IPS DF 6.9 (cell line): ENCODE data around the gene PDZK1IP1.

Experiments
- DNase-seq: peaks from one replicate; pipeline ENCODE4 v3.0.0-alpha.2; 2013; ENCODE audit warnings: low read depth, low spot score
- H3K27ac ChIP-seq: one replicate; pipeline ENCODE4 v1.5.1; 2013; ENCODE audit warnings: low read length, control low read depth
- H3K27me3 ChIP-seq: 2 replicates; pipeline ENCODE4 v1.6.1; 2013; ENCODE audit warnings: mild to moderate bottlenecking, low read length; ENCODE audit not compliant: control insufficient read depth, insufficient read depth
- H3K36me3 ChIP-seq: 2 replicates; pipeline ENCODE4 v1.6.1; 2013; ENCODE audit warnings: low read length; ENCODE audit not compliant: control insufficient read depth, insufficient read depth
- H3K4me1 ChIP-seq: 2 replicates; pipeline ENCODE4 v1.6.1; 2013; ENCODE audit warnings: low read length; ENCODE audit not compliant: control insufficient read depth, insufficient read depth
- H3K4me3 ChIP-seq: 2 replicates; pipeline ENCODE4 v1.5.1; 2013; ENCODE audit warnings: mild to moderate bottlenecking, low read length
- H3K9me3 ChIP-seq: 2 replicates; pipeline ENCODE4 v1.6.1; 2013; ENCODE audit warnings: low read length, inconsistent platforms; ENCODE audit not compliant: control insufficient read depth, insufficient read depth
- WGBS: extraction: QIAGEN DNeasy Blood & Tissue Kit; methylation state at CpG from one replicate; pipeline ENCODE4 v1.1.7; 2013; ENCODE audit warnings: mixed read lengths, missing lambda C conversion rate; ENCODE audit not compliant: insufficient read length, insufficient coverage; 5-methylcytosine and 5-hydroxymethylcytosine counted together

PDZK1IP1 gene

DNA sequence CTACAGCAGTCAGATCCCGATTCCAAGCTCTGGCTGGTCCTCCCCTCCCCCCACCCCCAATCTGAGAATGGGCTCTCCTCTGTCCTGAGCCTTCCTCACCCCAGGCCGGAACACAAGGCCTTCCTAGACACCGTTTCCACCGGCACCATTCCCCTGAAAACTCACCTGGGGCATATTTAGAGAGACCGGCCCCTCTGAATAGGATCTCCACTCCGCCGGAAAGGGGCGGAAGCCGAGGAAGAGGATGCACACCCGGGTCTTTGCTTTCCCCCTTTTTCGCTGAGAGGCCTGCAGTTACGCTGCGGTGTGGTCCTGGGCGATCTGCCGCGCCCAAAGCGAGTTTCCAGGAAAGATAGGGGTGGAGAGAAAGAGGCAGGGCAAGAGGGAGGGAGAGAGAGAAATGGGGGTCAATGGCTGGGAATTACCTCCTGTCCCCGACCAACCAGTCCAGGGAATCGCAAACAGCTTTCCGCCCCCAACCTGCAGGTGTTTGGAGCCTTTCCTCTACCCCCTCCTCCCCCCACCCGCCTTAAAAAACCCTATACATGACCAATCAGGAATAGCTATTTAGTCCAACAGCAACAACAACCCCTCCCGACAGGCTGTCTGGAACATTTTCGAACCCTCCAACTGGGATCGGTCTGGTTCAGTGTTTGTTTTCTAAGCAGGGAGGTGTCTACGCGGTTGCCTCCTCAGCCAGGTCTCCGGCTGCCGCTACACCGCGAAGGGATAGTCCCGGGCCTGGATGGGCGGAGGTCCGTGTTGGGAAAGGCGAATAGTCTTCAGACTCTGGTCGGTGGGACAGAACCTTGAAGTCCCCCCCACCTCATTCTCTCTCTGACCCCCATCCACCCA, 39.4 kb upstream of the PDZK1IP1 start:
- WGBS, result no CpG with 5 or more reads among the region's 35 CpGs
- Histone ChIP-seq H3K36me3 (no peaks in the 10 kb centered on the region), H3K4me1 (peaks cover 7% of the 10 kb centered on the region), H3K4me3 (no peak overlapping the region), H3K27me3 (peaks cover 91% of the 10 kb centered on the region), H3K9me3 (no peaks in the 10 kb centered on the region), H3K27ac (no peak overlapping the region)
- no peak for DNase-seq

DNA sequence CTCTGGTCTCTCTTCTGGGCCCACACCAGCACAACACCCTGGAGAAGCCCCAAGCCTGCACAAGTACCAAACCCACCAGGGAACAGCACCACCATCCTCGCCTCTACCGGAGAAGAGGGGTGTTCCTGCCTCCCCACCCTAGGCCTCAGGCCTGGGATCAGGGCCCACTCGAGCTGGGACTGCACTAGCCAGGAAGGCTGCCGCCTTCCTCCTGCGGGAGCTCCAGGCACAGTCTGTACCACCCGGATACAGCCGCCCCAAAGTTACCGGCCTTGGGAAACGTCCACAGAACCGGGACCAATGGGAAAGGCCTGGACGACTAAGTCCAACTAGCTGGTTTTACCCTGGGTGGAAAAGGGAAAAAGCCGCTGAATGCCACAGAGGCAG, 38.8 kb upstream of the PDZK1IP1 start:
- no peak for DNase-seq
- peaks cover 7% of the 10 kb centered on the region for H3K4me1 ChIP-seq
- no peaks in the 10 kb centered on the region for H3K9me3 ChIP-seq
- no peaks in the 10 kb centered on the region for H3K36me3 ChIP-seq
- WGBS, result no CpG with 5 or more reads among the region's 12 CpGs
- peaks cover 91% of the 10 kb centered on the region for H3K27me3 ChIP-seq
- H3K4me3 ChIP-seq, result no peak overlapping the region
- no peak overlapping the region for H3K27ac ChIP-seq

DNA sequence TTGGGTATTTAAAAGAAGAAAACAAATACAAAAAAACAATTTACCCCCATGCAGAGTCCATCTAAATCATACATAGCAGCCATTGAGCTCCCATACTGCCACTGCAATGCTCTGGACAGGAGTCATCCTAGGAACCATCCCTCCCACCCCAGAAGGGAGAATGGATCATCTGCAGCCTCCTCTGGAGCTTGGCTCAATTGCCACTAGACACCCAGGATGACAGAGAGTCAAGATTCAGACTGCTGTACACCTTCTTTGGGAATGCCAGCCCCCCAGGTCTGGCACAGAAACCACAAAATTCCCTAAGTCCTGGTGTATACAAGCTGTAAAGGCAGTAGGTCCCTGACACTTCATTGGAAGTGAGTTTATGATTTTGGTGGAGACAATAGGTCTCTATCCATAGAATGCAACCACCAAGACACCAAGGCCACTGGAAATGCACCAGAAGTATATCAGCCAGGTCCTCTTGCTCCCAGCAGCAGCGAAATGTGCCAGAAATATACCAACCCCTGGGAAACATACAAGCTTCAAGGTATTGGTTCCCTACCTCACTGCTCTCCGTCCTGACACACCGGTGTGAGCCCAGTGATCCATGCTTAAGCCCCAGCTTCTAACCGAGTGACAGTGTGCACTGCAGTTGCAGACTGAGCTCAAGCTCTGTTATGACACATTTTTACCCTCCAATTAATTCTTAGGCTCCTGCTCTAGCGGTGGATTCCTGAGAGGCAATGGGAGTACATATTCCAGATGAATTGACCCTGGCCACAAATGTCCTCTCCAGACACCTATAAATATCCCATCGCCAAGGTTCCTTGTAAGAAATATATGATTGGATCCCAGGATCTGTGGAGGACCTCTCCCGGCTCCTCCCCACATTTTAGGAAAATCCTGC, 37.8 kb upstream of the PDZK1IP1 start:
- WGBS, result no CpG with 5 or more reads among the region's 7 CpGs
- no peak overlapping the region for H3K27ac ChIP-seq
- peaks cover 7% of the 10 kb centered on the region for H3K4me1 ChIP-seq
- peaks cover 91% of the 10 kb centered on the region for H3K27me3 ChIP-seq
- no peak for DNase-seq
- no peak overlapping the region for H3K4me3 ChIP-seq
- no peaks in the 10 kb centered on the region for H3K9me3 ChIP-seq
- no peaks in the 10 kb centered on the region for H3K36me3 ChIP-seq

DNA sequence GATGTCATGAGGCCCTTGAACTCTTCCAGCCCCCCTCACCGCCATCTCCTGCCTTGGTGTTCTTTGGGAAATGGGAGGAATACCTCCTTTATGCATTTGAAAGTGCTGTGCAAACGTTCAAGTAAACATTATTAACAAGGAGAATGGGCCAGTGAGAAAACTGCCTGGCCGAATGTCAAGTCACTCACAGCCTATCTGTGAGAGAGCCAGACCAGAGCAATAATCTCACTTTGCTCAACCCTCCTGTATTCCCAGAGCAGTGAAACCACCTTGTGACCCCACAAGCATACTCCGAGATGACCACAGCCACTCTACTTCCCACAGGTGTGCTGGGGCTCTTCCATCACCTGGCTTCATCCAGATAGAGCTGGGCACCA, 37.0 kb upstream of the PDZK1IP1 start:
- no CpG with 5 or more reads among the region's 4 CpGs for WGBS
- H3K4me3 ChIP-seq, result no peak overlapping the region

DNA sequence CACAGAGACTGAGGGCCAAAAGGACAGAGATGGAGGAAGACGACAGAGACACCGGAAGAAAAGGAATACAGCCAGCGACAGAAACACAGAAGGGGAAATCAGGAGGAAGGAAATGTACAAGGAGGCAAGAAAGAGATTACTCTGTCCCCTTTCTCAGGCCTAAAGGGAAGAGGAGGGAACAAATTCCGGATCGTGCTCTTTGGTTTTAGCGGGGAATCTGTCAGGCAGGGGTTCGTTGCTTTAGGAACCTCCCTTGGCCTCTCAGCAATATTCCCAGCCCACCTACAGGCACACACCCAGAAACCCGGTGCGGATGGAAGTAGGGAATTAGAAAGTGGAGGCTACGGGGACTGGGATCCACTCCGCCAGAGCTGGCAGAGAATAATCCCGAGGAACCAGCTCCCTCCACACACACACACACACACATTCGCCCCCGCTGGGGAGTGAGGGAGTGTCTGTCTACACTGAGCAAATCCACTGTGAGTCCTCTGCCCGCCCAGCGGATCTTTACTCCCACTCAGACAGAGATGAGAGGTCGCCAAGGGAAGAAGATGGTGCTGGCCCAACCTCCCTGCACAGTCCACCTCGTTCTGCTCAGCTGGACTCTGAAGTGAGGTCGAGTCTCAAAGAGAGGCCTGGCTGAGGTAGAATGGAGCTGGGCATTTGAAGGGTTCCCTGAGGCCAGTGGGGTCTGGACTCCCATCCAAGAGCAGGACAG, 36.4 kb upstream of the PDZK1IP1 start:
- Histone ChIP-seq H3K27me3 (peaks cover 93% of the 10 kb centered on the region), H3K27ac (no peak overlapping the region), H3K36me3 (no peaks in the 10 kb centered on the region), H3K9me3 (no peaks in the 10 kb centered on the region), H3K4me1 (peaks cover 4% of the 10 kb centered on the region), H3K4me3 (no peak overlapping the region)
- WGBS, result no CpG with 5 or more reads among the region's 19 CpGs
- DNase-seq, result no peak

More for the DNA sequence above, 37.0 kb upstream of the PDZK1IP1 start:
- peaks cover 93% of the 10 kb centered on the region for H3K27me3 ChIP-seq
- DNase-seq, result no peak
- no peaks in the 10 kb centered on the region for H3K36me3 ChIP-seq
- H3K27ac ChIP-seq, result no peak overlapping the region
- no peaks in the 10 kb centered on the region for H3K9me3 ChIP-seq
- H3K4me1 ChIP-seq, result peaks cover 7% of the 10 kb centered on the region

DNA sequence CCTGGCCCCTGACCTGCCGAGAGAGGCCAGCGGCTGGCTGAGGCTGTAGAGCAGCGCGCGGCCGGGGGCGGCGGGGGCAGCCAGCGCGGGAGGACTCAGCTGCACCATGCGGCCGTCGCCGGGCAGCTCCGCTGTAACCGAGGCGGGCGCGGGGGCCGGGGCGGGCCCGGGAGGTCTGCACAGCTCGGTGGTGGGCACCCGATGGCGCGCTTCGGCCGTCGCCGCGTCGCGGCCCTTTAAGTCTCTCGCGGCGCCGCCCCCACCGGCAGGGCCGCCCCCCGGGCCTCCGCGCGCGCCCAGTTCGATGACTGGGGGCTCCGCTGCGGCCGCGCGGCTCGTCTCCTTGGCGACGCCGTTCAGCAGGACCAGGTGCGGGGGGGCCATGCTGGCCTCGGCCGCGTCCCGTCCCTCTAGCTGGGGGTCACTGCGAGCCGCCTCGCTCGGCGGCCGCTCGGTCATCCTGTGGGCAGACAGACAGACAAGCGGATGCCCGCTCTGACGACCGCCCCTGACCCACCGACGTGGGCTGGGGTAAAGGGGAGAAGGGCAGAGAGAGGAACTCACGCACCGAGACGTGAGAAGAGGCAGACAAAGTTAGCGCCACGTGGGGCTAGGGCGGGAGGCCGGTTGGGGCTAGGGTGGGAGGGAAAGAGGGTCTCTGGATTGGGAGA, 35.7 kb upstream of the PDZK1IP1 start:
- Histone ChIP-seq H3K9me3 (no peaks in the 10 kb centered on the region), H3K36me3 (no peaks in the 10 kb centered on the region), H3K27me3 (peaks cover 92% of the 10 kb centered on the region), H3K4me3 (no peak overlapping the region), H3K4me1 (peaks cover 3% of the 10 kb centered on the region), H3K27ac (no peak overlapping the region)
- WGBS, result no CpG with 5 or more reads among the region's 79 CpGs
- no peak for DNase-seq

DNA sequence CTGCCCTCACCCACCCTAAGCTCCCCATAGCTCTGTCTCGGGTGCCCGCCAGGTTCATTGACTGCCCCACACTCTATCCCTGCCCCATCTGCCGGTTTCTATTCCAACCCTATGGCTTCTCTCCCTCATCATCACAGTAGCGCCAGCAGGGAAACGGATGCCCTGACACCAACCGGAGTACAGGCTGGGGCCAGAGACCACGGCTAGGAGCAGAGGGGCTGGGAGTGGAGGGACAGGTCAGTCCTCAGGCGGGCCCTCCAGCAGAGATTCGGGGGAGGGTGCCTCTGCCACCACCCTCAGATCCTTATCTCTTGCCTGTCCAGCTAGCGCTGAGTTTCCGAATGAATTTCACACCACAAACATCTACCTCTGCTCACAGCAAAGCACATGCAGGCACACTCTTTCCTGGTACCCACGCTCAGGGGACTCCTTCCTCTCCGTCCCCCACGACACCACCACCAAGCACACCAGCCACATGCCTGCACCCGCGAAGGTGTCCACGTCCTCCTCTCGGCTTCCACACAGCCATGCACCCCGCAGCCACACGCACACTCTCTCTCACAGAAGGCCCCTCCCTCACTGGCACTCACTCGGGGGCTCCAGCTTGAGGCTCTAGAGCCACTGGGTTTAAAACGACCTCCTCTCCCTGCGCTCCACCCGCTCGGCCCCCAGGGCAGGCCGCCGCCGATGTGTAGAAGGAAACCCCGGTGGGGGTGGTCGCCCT, 35.0 kb upstream of the PDZK1IP1 start:
- Histone ChIP-seq H3K4me1 (peaks cover 3% of the 10 kb centered on the region), H3K4me3 (no peak overlapping the region), H3K9me3 (no peaks in the 10 kb centered on the region), H3K27me3 (peaks cover 88% of the 10 kb centered on the region), H3K27ac (no peak overlapping the region), H3K36me3 (no peaks in the 10 kb centered on the region)
- no CpG with 5 or more reads among the region's 30 CpGs for WGBS
- no peak for DNase-seq

DNA sequence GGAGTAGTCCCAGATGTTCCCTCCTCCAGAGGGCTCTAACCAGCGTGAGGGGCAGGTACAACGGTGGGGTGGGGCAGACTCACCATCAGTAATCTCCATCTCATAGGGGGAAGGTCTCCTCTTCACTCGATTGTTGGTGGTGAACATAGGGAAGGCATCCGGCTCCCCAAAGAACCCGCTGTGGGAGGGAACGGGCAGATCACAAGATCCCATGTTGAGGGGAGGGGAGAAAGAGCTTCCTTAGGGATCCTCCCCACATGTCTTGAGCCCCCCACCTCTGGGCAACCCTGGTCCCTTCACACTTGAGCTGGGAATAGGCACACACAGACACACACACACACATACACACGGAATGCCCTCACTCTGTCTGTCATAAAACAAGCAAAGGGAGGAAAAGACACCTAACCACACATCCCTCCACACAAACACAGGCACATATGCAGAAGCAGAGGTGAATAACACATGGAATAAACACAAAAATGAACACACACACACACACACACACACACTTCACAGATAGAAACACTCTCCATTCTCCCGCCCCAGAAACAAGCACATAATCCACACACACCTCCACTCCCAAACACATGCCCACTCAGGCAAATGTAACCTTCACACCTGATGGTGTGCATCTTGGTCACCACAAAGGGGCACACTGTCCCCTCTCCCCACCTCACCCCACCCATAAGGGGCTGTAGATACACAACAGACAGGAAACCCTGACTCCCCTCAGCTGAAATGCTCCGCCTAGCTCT, 34.3 kb upstream of the PDZK1IP1 start:
- Histone ChIP-seq H3K27ac (no peak overlapping the region), H3K4me3 (no peak overlapping the region), H3K9me3 (no peaks in the 10 kb centered on the region), H3K36me3 (no peaks in the 10 kb centered on the region), H3K27me3 (peaks cover 80% of the 10 kb centered on the region), H3K4me1 (peaks cover 3% of the 10 kb centered on the region)
- no peak for DNase-seq
- no CpG with 5 or more reads among the region's 9 CpGs for WGBS

DNA sequence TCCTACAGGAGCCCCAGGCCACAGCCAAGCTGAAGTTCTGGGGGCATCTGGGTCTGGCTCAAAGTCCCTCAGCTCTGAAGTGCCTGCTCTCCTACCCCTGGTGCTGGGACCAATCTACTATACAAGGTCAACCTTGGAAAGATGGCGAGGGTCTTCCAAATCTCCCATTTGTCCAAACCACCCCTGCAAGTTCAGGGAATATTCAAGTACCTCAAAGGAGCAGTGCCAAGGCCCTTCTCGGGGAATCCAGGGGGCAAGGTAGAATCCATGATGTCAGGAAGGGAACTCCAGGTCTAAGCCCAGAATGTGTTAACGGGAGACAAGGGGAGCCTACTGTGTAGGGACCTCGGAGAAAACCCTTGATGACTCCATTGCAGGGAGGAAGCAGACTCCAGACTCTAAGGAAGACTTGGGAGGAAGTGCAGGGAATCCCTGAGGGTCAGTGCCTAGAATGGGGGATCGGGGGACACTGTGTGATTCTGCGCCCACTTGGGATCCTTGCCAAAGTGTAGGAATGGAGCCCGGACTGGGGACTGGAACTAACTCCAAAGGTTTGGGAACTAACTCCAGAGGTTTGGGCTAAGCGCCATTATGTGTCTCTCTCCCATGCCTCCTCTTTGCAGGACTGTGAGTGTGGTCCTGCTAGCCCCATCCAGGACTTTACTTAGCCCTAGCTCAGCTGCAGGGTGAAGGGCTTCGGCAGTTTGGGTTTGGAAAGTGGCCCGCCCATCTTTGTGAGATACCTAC, 33.5 kb upstream of the PDZK1IP1 start:
- Histone ChIP-seq H3K9me3 (no peaks in the 10 kb centered on the region), H3K27me3 (peaks cover 73% of the 10 kb centered on the region), H3K4me1 (no peaks in the 10 kb centered on the region), H3K4me3 (no peak overlapping the region), H3K27ac (no peak overlapping the region), H3K36me3 (no peaks in the 10 kb centered on the region)
- no peak for DNase-seq
- no CpG with 5 or more reads among the region's 10 CpGs for WGBS
